ENCODE measurements around the gene PSMD9. TPM values are rescaled to one million over a fixed set of nuclear protein-coding genes. Genes with fewer than 3 reads are reported as not detected.

Gene PSMD9
- total RNA-seq, 6 experiments from 2014 or later, result 20.0 to 56.4 (median 28.4) TPM

DNA sequence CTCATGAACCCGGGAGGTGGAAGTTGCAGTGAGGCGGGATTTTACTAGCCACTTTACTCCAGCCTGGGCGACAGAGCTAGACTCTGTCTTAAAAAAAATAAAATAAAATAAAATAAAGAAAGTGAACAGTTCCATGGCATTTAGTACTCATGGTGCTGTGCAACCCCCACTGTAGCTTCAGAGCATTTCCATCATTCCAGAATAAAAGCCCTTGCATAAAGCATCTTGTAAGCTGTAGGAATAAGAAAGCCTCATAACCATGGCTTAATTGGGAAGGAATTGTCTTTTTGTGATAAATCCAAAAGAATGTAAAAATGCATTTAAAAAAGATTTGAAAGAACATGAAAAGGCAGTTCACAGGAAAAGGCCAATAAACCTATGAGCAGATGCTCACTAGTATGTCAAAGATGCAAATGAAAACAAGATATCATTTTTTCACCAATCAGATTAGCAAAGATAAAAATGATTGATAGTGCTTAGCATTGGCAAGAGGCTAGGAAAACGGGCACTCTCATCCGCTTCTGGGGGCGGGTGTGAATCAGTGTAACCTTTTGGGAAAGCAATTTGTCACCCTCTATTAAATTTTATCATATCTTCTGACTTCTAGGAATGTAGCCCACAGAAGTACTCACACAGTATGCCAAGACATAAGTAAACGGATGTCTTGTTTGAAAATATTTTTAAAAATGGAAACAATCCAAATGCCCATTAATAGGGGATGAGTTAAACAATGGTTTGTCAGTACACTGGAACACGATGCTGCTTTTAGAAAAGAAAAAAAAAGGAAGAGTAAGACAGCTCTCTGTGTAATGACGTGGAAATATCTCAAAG lies 76.4 kb downstream of the PSMD9 start:
- Histone ChIP-seq H3K27ac (no peak overlapping the region), H3K4me1 (no peaks in the 10 kb centered on the region), H3K4me3 (no peak overlapping the region), H3K27me3 (no peaks in the 10 kb centered on the region), H3K36me3 (no peaks in the 10 kb centered on the region), H3K9me3 (no peaks in the 10 kb centered on the region)
- 69% methylated on average over 9 of the region's 9 CpGs for WGBS (ENCODE audit: insufficient coverage, low coverage, low lambda C conversion rate, missing lambda C conversion rate)
- DNase-seq, result no peak
- no peak for ATAC-seq
- TF ChIP-seq, protein P1, sequence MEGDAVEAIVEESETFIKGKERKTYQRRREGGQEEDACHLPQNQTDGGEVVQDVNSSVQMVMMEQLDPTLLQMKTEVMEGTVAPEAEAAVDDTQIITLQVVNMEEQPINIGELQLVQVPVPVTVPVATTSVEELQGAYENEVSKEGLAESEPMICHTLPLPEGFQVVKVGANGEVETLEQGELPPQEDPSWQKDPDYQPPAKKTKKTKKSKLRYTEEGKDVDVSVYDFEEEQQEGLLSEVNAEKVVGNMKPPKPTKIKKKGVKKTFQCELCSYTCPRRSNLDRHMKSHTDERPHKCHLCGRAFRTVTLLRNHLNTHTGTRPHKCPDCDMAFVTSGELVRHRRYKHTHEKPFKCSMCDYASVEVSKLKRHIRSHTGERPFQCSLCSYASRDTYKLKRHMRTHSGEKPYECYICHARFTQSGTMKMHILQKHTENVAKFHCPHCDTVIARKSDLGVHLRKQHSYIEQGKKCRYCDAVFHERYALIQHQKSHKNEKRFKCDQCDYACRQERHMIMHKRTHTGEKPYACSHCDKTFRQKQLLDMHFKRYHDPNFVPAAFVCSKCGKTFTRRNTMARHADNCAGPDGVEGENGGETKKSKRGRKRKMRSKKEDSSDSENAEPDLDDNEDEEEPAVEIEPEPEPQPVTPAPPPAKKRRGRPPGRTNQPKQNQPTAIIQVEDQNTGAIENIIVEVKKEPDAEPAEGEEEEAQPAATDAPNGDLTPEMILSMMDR (IDR thresholded peaks at IDR 0.05), result no peak
- TF ChIP-seq POLR2A (IDR thresholded peaks at IDR 0.05), result no peak
- intact Hi-C loops (cut with DNase I), result no loop called here

DNA sequence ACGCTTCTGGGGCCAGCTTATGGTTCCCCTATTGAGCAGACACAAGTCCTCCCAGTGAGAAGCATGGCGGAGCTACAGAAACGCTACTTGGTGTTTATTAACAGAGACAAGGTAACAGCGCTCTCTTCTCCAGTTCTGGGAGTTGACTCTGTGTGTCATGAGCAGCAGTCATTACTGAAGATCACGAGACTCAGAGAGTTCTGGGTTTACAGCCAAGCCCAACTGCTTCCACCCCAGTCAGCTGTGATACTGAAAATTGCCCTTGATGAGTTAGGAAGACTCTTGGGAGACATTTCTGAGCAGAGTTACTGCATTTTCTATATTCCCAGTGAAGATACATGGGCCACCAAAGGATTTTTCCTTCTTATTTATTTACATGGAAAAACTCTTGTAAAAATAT lies 78.4 kb downstream of the PSMD9 start:
- H3K4me3 ChIP-seq, result no peak overlapping the region
- no peak for TF ChIP-seq POLR2A (IDR thresholded peaks at IDR 0.05)
- H3K27ac ChIP-seq, result no peak overlapping the region
- no peaks in the 10 kb centered on the region for H3K36me3 ChIP-seq
- H3K9me3 ChIP-seq, result no peaks in the 10 kb centered on the region
- ATAC-seq (no peak), DNase-seq (no peak)
- H3K27me3 ChIP-seq, result no peaks in the 10 kb centered on the region
- intact Hi-C loops (cut with DNase I), result no loop called here
- 94% methylated on average over 4 of the region's 5 CpGs for WGBS (ENCODE audit: insufficient coverage, low coverage, low lambda C conversion rate, missing lambda C conversion rate)
- H3K4me1 ChIP-seq, result no peaks in the 10 kb centered on the region

Small RNA genes within 50 kb of the gene (small RNA-seq; reads per million reads assigned to genes)
- gene AC069503.3 (0 reads per million in 2 experiments), gene RF00017 (0 reads per million in 2 experiments), gene RNU7-170P (0 reads per million in 2 experiments)

Other genes starting within 250 kb of the PSMD9 start
- gene MORN3, start 219.1 kb upstream of the PSMD9 start, total RNA-seq, result under 1 TPM in 1 of 6 experiments, not detected in 5; 0.09 TPM
- gene TMEM120B, start 176.0 kb upstream of the PSMD9 start, total RNA-seq, result 1 to 10 TPM; 3.3 to 6.4 (median 4.7) TPM
- gene RHOF, start 95.1 kb upstream of the PSMD9 start, total RNA-seq, result 10 to 100 TPM in 2 of 6 experiments, 1 to 10 TPM in 4; 3.7 to 16.2 (median 5.0) TPM
- gene SETD1B, start 84.8 kb upstream of the PSMD9 start, total RNA-seq, result 10 to 100 TPM in 3 of 6 experiments, 1 to 10 TPM in 3; 3.7 to 20.0 (median 9.3) TPM
- gene HPD, start 29.9 kb upstream of the PSMD9 start, total RNA-seq, result 1,000 to 10,000 TPM in 4 of 6 experiments, 100 to 1,000 TPM in 2; 649 to 1,803 (median 1,080) TPM
- gene CFAP251, start 29.8 kb downstream of the PSMD9 start, total RNA-seq, result 1 to 10 TPM; 1.0 to 6.2 (median 2.4) TPM
- gene BCL7A, start 133.1 kb downstream of the PSMD9 start, total RNA-seq, result 1 to 10 TPM; 3.5 to 6.4 (median 4.6) TPM
- 10 to 100 TPM; 13.9 to 45.9 (median 16.6) TPM for gene MLXIP, start 190.0 kb downstream of the PSMD9 start, total RNA-seq